HG03039 (cell line): Measurements from ENCODE around the gene UTP3.
"Not testable (repeated sequence)": the region's sequence is repeated elsewhere in the genome, so short reads cannot be mapped to it uniquely, and the experiment has no call there.

Experiments used
- ATAC-seq: cut with Tn5 transposase; IDR thresholded peaks from one replicate; pipeline ENCODE4 v1.9.1; 2021; ENCODE audit warnings: mild to moderate bottlenecking, moderate library complexity; ENCODE audit not compliant: unreplicated experiment

UTP3 gene

GRCh38 chr4:70714079-70714887 is 26.0 kb downstream of the UTP3 start:
- ATAC-seq: peak; percentile 41

GRCh38 chr4:70715097-70715496 is 26.8 kb downstream of the UTP3 start:
- no peak for ATAC-seq

- ATAC-seq: no peak
Observed at GRCh38 chr4:70718811-70719604, 30.7 kb downstream of the UTP3 start.

- no peak for ATAC-seq
Observed at GRCh38 chr4:70721747-70722146, 33.4 kb downstream of the UTP3 start, which contains the start of gene RUFY3. TSS of gene RUFY3 (plus strand) at chr4:70721964. CDS start at chr4:70722574, 610 bp downstream.

GRCh38 chr4:70722199-70722791 is 34.0 kb downstream of the UTP3 start:
- ATAC-seq: no peak

- no peak for ATAC-seq
Observed at GRCh38 chr4:70724463-70724862, 36.1 kb downstream of the UTP3 start.

- no peak for ATAC-seq
Observed at GRCh38 chr4:70725633-70726032, 37.3 kb downstream of the UTP3 start.

- not testable (repeated sequence) for ATAC-seq
Observed at GRCh38 chr4:70726515-70726914, 38.2 kb downstream of the UTP3 start.

GRCh38 chr4:70728091-70728490 is 39.8 kb downstream of the UTP3 start:
- ATAC-seq: no peak

- not testable (repeated sequence) for ATAC-seq
Observed at GRCh38 chr4:70732878-70733277, 44.5 kb downstream of the UTP3 start.

GRCh38 chr4:70734168-70734954 is 46.0 kb downstream of the UTP3 start:
- ATAC-seq: peak; percentile 87

GRCh38 chr4:70734971-70735370 is 46.6 kb downstream of the UTP3 start:
- ATAC-seq: no peak

GRCh38 chr4:70735915-70736314 is 47.6 kb downstream of the UTP3 start:
- ATAC-seq: not testable (repeated sequence)

- no peak for ATAC-seq
Observed at GRCh38 chr4:70737006-70737405, 48.7 kb downstream of the UTP3 start.

GRCh38 chr4:70737409-70737808 is 49.1 kb downstream of the UTP3 start:
- ATAC-seq: no peak

- ATAC-seq: no peak
Observed at GRCh38 chr4:70739496-70740337, 51.4 kb downstream of the UTP3 start.
